GM18951 (cell line): ENCODE results near the gene DGKG.

Experiments
- POLR2A ChIP-seq: IDR thresholded peaks from 4 replicates; pipeline ENCODE4 v1.6.1; 2011; ENCODE audit warnings: mild to moderate bottlenecking; ENCODE audit not compliant: insufficient read length, insufficient read depth; ENCODE audit errors: extremely low read depth
- in situ Hi-C: fragments of 300-500 bp; cut with MboI; formaldehyde crosslinking; loops from one replicate; pipeline ENCODE4 v1.12.0; 2022; ENCODE audit warnings: low sequenced_read_pairs, mixed read lengths, inconsistent platforms; ENCODE audit not compliant: unreplicated experiment

Gene DGKG

GRCh38 chr3:186102687-186103086 lies 259.3 kb downstream of the DGKG start:
- TF ChIP-seq POLR2A: no peak
- in situ Hi-C loops: no loop called here

DNA sequence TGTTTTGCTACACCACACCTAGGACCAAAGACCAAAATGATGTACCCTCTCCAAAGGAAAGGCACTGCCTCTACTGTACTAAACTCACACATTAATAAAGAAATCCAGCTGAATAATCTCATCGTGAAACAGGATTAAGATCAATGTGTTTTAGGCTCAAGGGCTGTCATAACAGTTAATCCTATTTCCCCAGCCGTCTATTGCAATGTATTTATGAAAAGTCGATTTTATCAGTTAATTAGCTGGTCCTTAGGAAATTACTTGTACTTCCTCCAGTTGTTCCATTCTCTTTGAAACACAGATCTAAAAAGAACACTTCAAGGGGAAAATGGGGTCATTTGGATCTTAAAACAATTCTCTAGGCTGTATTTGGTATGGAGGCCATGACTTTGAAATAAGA lies 261.6 kb downstream of the DGKG start:
- TF ChIP-seq POLR2A: no peak
- in situ Hi-C loops: no loop called here

DNA sequence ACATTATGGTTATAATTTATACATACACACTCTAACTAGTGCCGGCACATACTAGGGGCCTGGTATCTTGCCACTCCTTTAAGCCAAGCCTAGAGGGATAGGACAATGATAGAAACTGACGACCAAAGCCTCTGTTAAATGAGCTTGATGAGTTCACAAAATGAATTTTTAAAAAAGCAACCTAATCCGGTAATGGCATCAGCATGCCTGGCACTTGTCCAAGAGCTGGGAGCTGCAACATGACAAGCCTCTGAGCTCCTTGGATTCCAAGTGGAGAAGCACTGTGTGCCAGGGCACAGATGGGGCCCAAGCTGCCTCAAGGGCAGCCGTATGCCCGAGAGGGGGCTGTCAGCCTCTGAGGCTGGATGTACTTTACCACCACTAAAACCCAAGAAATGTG lies 262.9 kb downstream of the DGKG start:
- in situ Hi-C loops: no loop called here
- TF ChIP-seq POLR2A: no peak

DNA sequence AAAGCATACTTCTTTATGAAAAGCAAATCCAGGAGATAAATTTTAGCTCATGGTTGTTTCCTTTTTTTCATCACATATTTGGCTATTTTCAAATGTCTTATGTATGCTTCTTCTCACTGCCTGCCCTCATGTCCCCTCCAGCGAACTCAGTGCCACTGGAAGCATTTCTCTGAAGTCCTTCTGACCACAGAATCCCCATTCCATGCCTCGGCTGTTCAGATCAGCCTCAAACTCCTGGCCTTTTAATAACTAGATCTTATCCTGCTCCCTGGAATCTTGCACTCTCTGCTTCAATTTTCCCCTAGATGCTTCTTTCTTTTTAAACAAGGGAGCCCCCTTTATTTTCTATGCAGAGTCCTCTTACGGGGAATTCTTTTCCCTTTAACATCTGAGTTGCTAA lies 263.3 kb downstream of the DGKG start:
- in situ Hi-C loops: no loop called here
- TF ChIP-seq POLR2A: no peak

GRCh38 chr3:186097663-186098451 lies 264.2 kb downstream of the DGKG start:
- in situ Hi-C loops: no loop called here

GRCh38 chr3:186097317-186097662 lies 264.7 kb downstream of the DGKG start:
- in situ Hi-C loops: no loop called here
- TF ChIP-seq POLR2A: no peak

More at GRCh38 chr3:186097663-186098451, 264.2 kb downstream of the DGKG start:
- TF ChIP-seq POLR2A: no peak
